ENCODE data around the gene S100A13.
"Not testable (repeated sequence)": the region's sequence is repeated elsewhere in the genome, so short reads cannot be mapped to it uniquely, and the experiment has no call there.

The S100A13 gene

DNA sequence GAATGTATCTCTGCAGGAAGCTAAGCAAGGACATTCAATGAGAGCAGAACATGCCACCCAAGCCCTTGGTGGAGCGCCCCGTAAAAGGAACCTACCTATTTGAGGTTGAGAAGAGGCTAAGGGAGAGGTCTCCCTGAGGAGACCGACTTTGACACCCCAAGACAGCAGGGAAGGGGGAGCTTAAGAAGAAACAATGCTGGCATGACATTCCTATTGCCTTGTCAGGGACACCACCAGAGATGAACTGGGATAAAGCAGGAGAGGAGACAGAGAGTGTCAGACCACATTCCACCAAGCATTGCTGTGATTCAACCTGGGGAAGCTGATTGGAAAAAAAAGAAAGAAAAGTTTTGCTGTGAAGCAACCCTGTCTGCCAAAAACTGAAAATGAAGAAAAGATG is 48.4 kb downstream of the S100A13 start:
- Mint-ChIP-seq H3K4me3 (no peak overlapping the region), H3K9me3 (no peaks in the 10 kb centered on the region), H3K4me1 (no peaks in the 10 kb centered on the region), H3K27me3 (peaks cover 35% of the 10 kb centered on the region), H3K27ac (no peak overlapping the region)
- DNase-seq (no peak), ATAC-seq (no peak)

DNA sequence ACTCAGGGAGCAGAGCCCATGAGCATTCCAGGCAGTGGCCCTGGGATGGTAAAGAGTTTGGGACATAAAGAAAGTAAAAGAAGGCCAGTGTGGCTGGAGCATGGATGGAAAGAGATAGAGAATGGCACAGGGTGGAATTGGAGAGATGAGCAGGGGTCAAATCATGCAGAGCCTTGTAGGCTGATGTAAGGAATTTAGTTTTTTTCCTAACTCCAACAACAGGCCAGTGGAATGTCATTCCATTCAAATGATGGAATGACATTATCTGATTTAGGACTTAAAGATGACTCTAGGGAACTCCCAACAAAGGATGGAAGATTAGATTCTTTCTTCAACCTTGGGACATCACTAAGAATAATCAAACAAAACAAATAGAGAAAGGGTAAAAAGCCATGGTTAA is 48.8 kb downstream of the S100A13 start:
- ATAC-seq (no peak), DNase-seq (no peak)
- H3K4me3 Mint-ChIP-seq, result no peak overlapping the region
- H3K27ac Mint-ChIP-seq, result no peak overlapping the region
- H3K27me3 Mint-ChIP-seq, result peaks cover 35% of the 10 kb centered on the region
- no peaks in the 10 kb centered on the region for H3K9me3 Mint-ChIP-seq
- H3K4me1 Mint-ChIP-seq, result peaks cover 2% of the 10 kb centered on the region

DNA sequence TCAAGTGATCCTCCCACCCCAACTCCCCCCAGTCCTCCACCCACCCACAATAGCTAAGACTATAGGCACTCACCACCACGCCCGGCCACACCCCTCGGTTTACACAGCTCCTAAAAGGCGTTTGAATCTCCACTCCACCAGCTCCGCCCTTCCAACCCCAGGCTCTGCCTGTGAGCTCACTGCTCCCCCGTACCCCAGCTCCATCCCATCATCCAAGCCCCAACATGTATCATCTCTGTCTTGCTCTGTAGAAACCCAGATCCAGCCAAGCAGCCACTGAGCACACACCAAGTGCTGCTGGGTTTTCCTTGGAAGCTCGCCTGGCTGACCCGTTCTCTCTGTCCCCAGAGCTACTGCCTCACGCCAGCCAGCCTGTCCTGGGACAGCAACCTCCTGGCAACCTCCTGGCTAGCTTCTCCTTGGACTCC is 49.7 kb downstream of the S100A13 start:
- H3K4me1 Mint-ChIP-seq, result peaks cover 11% of the 10 kb centered on the region
- no peaks in the 10 kb centered on the region for H3K9me3 Mint-ChIP-seq
- ATAC-seq (no peak), DNase-seq (no peak)
- H3K4me3 Mint-ChIP-seq, result no peak overlapping the region
- peaks cover 35% of the 10 kb centered on the region for H3K27me3 Mint-ChIP-seq
- H3K27ac Mint-ChIP-seq, result peak overlapping the region in 1 of 2 donors; percentile 6

DNA sequence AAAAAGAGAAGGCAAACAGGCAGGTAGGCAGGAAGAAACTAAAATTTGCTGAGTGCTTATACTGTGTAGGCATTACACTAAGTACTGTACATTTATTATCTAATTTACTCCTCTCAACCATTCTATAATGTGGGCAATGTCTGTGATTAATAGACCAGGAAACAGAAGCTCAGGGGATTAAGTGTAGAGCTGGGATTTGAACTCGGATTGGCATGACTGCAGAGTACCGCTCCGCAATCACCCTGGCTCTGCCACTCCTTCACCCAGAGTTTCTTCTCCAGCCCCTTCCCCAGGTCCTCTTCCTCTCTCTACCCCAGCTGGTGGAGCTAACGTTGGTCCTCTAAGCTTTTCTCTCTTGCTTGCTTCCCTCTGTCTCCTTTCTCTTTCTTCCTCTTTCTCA is 50.2 kb downstream of the S100A13 start:
- H3K9me3 Mint-ChIP-seq, result no peaks in the 10 kb centered on the region
- H3K4me1 Mint-ChIP-seq, result peaks cover 16% of the 10 kb centered on the region
- DNase-seq, result no peak
- H3K4me3 Mint-ChIP-seq, result no peak overlapping the region
- no peak for ATAC-seq
- H3K27ac Mint-ChIP-seq, result no peak overlapping the region
- H3K27me3 Mint-ChIP-seq, result peaks cover 35% of the 10 kb centered on the region

DNA sequence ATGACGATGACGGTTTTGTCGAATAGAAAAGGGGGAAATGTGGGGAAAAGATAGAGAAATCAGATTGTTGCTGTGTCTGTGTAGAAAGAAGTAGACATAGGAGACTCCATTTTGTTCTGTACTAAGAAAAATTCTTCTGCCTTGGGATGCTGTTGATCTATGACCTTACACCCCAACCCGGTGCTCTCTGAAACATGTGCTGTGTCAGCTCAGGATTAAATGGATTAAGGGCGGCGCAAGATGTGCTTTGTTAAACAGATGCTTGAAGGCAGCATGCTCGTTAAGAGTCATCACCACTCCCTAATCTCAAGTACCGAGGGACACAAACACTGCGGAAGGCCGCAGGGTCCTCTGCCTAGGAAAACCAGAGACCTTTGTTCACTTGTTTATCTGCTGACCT is 51.8 kb downstream of the S100A13 start:
- Mint-ChIP-seq H3K4me1 (peaks cover 24% of the 10 kb centered on the region), H3K27me3 (peaks cover 35% of the 10 kb centered on the region)
- not testable (repeated sequence) for DNase-seq, H3K27ac Mint-ChIP-seq, H3K4me3 Mint-ChIP-seq, ATAC-seq, H3K9me3 Mint-ChIP-seq

DNA sequence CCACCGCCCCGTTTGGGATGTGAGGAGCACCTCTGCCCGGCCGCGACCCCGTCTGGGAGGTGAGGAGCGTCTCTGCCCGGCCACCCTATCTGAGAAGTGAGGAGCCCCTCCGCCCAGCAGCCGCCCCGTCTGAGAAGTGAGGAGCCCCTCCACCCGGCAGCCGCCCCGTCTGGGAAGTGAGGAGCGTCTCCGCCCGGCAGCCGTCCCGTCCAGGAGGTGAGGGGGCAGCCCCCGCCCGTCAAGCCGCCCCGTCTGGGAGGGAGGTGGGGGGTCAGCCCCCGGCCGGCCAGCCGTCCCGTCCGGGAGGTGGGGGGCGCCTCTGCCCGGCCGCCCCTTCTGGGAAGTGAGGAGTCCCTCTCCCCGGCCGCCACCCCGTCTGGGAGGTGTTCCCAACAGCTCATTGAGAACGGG is 52.2 kb downstream of the S100A13 start:
- DNase-seq, H3K27ac Mint-ChIP-seq, H3K9me3 Mint-ChIP-seq, H3K4me3 Mint-ChIP-seq, ATAC-seq: not testable (repeated sequence)
- Mint-ChIP-seq H3K27me3 (peaks cover 35% of the 10 kb centered on the region), H3K4me1 (peaks cover 24% of the 10 kb centered on the region)

DNA sequence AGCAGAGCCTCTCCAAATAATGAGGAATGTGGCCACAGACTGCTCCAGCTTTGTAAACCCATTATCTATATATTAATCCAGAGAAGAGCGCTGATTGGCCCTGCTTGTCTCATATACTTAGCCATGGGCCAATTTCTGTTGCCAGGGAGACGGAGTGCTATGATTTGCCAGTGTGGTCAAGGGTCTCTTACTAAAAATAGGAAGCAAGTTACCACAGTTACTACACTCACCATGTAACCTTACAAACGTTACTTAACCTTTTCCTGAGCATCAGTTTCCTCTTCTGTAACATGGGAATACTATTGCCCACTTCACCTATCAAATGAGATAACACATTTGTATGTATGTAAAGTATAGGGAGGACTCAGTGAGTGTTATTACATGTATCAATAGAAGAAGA is 54.0 kb downstream of the S100A13 start:
- H3K4me3 Mint-ChIP-seq, result peak overlapping the region in 1 of 2 donors; percentile 27
- H3K4me1 Mint-ChIP-seq, result peaks cover 36% of the 10 kb centered on the region
- ATAC-seq, result no peak
- H3K9me3 Mint-ChIP-seq, result no peaks in the 10 kb centered on the region
- H3K27ac Mint-ChIP-seq, result peak overlapping the region; percentile 64 to 69
- no peak for DNase-seq
- H3K27me3 Mint-ChIP-seq, result peaks cover 23% of the 10 kb centered on the region

DNA sequence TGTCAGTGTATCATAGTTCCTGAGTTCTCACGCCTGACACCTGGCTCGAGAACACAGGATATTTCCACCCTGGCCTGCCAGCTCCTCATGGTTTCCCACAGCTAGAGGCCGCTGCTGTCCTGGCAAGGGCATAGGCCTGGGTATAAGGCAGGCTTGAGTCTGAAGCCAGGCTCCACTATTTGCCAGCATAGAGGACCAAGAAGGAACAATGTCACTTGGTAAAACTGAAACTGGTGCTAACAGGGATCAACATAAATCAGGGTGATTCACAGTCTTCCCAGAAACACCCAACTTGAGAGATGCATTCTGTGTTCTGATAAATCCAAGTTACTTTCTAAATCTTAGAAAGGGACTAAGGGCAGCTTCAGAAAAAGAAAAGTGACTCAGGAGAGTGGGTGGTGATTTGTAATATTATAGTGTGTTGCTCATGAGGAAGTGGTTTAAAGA is 54.7 kb downstream of the S100A13 start:
- Mint-ChIP-seq H3K9me3 (no peaks in the 10 kb centered on the region), H3K4me3 (peak overlapping the region; percentile 3 to 27), H3K4me1 (peaks cover 44% of the 10 kb centered on the region), H3K27me3 (peaks cover 15% of the 10 kb centered on the region), H3K27ac (peak overlapping the region; percentile 64 to 69)
- peak; percentile 49 to 60 for DNase-seq
- peak; percentile 83 for ATAC-seq

DNA sequence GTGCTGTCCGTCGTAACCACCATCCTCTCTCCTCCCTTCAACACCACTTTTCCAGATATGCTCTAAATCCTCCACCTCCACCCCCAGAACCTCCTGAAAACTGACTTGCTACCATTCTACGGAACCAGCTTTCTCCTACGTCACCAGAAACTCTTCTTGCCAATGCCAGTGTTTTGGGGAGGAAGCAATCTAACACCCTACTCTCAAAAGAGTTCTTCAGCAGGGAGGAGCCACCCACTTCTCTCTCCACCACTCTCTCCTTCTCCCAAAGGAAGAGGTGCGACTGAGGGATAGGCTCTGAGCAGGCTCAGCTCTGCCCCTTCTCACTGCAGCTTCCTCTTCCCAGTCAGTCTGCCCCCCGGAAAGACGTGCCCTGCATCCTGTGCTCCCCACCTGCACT is 55.6 kb downstream of the S100A13 start:
- DNase-seq, result no peak
- Mint-ChIP-seq H3K4me1 (peaks cover 53% of the 10 kb centered on the region), H3K4me3 (no peak overlapping the region), H3K9me3 (no peaks in the 10 kb centered on the region), H3K27ac (no peak overlapping the region), H3K27me3 (peaks cover 6% of the 10 kb centered on the region)
- no peak for ATAC-seq

DNA sequence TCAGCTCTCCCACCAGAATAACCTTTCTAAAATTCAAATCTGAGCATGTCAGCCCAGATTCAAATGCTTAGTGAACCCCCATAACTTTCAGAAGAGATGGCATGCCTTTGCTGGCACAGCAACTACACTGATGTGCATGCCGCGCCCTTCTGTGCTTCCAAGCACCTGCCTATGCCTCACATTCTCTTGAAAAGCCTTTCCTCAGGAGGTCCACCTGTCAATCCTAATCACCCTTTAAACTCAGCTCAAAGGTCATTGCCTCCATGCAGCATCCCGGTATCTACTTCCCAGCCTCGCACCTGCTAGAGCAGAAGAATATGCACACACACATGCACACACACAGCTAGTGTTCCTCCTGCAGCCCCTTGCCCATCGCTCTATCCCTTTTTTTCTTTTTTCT is 56.4 kb downstream of the S100A13 start:
- DNase-seq (no peak), ATAC-seq (no peak)
- Mint-ChIP-seq H3K4me3 (no peak overlapping the region), H3K4me1 (peaks cover 61% of the 10 kb centered on the region), H3K27me3 (no peaks in the 10 kb centered on the region), H3K9me3 (no peaks in the 10 kb centered on the region), H3K27ac (no peak overlapping the region)

DNA sequence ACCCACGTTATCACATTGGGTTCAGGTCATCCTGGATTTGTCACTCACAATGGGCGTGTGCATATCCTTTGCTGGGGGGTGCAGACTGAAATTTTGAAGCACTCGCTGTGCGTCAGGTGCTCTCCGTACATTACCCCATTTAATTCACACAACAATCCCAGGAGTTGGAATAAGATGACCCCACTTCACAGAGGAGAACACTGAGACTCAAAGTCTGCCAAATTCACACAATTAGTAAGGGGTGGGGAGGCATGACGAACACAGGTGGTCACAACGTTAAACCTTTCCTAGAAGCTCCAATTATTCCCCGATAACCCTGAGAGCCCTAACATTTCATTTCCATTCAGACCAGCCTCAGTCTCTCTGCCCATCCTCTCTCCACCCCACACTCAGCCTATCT is 57.8 kb downstream of the S100A13 start:
- peaks cover 70% of the 10 kb centered on the region for H3K4me1 Mint-ChIP-seq
- DNase-seq (no peak), ATAC-seq (no peak)
- peak overlapping the region in 1 of 2 donors; percentile 58 for H3K27ac Mint-ChIP-seq
- H3K9me3 Mint-ChIP-seq, result no peaks in the 10 kb centered on the region
- H3K27me3 Mint-ChIP-seq, result no peaks in the 10 kb centered on the region
- H3K4me3 Mint-ChIP-seq, result no peak overlapping the region
